Parathyroid adenoma (tissue), 2 donors: ENCODE results near the gene ANGPTL7.

ENCODE experiments used
- H2AFZ ChIP-seq: fragments of 300-600 bp; sonication (generic); one replicate; pipeline ENCODE4 v1.7.0; 2017; ENCODE audit warnings: antibody characterized with exemption, mild to moderate bottlenecking
- H3K27ac ChIP-seq: fragments of 300-600 bp; sonication (generic); one replicate; pipeline ENCODE4 v1.7.0; 2017
- H3K27me3 ChIP-seq: fragments of 300-600 bp; sonication (generic); one replicate; pipeline ENCODE4 v1.7.0; 2017; ENCODE audit warnings: low read length; ENCODE audit not compliant: control insufficient read depth, insufficient read depth
- H3K36me3 ChIP-seq: fragments of 300-600 bp; sonication (generic); one replicate; pipeline ENCODE4 v1.7.0; 2017; ENCODE audit warnings: low read length; ENCODE audit not compliant: control insufficient read depth, insufficient read depth
- H3K4me1 ChIP-seq: fragments of 300-600 bp; sonication (generic); one replicate; pipeline ENCODE4 v1.7.0; 2017; ENCODE audit warnings: control low read depth
- H3K4me2 ChIP-seq: fragments of 300-600 bp; sonication (generic); one replicate; pipeline ENCODE4 v1.7.0; 2017; ENCODE audit warnings: low read length
- H3K4me3 ChIP-seq: fragments of 300-600 bp; sonication (generic); one replicate; pipeline ENCODE4 v1.7.0; 2017; ENCODE audit warnings: low read depth, low read length
- H3K79me2 ChIP-seq: fragments of 300-600 bp; sonication (generic); one replicate; pipeline ENCODE4 v1.7.0; 2017; ENCODE audit warnings: control low read depth
- H3K9ac ChIP-seq: fragments of 300-600 bp; sonication (generic); one replicate; pipeline ENCODE4 v1.7.0; 2017; ENCODE audit warnings: mild to moderate bottlenecking
- H3K9me3 ChIP-seq: fragments of 300-600 bp; sonication (generic); one replicate; pipeline ENCODE4 v1.7.0; 2017; ENCODE audit warnings: low read length; ENCODE audit not compliant: control insufficient read depth
- CTCF ChIP-seq: fragments of 300-600 bp; sonication (generic); IDR thresholded peaks from one replicate; pipeline ENCODE4 v1.7.0; 2017; ENCODE audit warnings: antibody characterized with exemption, mild to moderate bottlenecking
- donor health status: primary hyperparathyroidism.

ANGPTL7 gene

GRCh38 chr1:11188858-11189451 is at the start of gene ANGPTL7:
Gene ANGPTL7, plus strand, starts transcription at chr1:11189355. Its CDS starts 225 bp downstream, at chr1:11189580.
- H3K9me3 ChIP-seq, result no peaks in the 10 kb centered on the region
- no peaks in the 10 kb centered on the region for H3K36me3 ChIP-seq
- no peaks in the 10 kb centered on the region for H3K27me3 ChIP-seq
- peak within 1 kb of the TSS; percentile 79 for H3K27ac ChIP-seq
- TF ChIP-seq CTCF, result no peak
- no peak within 1 kb of the TSS for H3K9ac ChIP-seq
- H3K4me3 ChIP-seq, result no peak within 1 kb of the TSS
- no peak within 1 kb of the TSS for H3K4me2 ChIP-seq
- peak within 1 kb of the TSS; percentile 59 for H2AFZ ChIP-seq
- no peaks in the 10 kb centered on the region for H3K79me2 ChIP-seq
- peaks cover 6% of the 10 kb centered on the region for H3K4me1 ChIP-seq

GRCh38 chr1:11142618-11143391 is 46.4 kb upstream of the ANGPTL7 start:
- Histone ChIP-seq H3K4me2 (no peak overlapping the region), H3K36me3 (no peaks in the 10 kb centered on the region), H3K9me3 (no peaks in the 10 kb centered on the region), H3K4me3 (no peak overlapping the region), H2AFZ (no peak overlapping the region), H3K9ac (no peak overlapping the region), H3K27me3 (no peaks in the 10 kb centered on the region), H3K27ac (no peak overlapping the region), H3K4me1 (no peaks in the 10 kb centered on the region), H3K79me2 (no peaks in the 10 kb centered on the region)
- no peak for TF ChIP-seq CTCF

GRCh38 chr1:11143401-11143800 is 45.8 kb upstream of the ANGPTL7 start:
- Histone ChIP-seq H3K4me3 (no peak overlapping the region), H3K27me3 (no peaks in the 10 kb centered on the region), H3K36me3 (no peaks in the 10 kb centered on the region), H3K79me2 (no peaks in the 10 kb centered on the region), H3K9ac (no peak overlapping the region), H3K4me1 (no peaks in the 10 kb centered on the region), H3K27ac (no peak overlapping the region), H3K4me2 (no peak overlapping the region), H2AFZ (no peak overlapping the region), H3K9me3 (no peaks in the 10 kb centered on the region)
- no peak for TF ChIP-seq CTCF

GRCh38 chr1:11143907-11144306 is 45.2 kb upstream of the ANGPTL7 start:
- no peak overlapping the region for H3K4me2 ChIP-seq
- H3K79me2 ChIP-seq, result no peaks in the 10 kb centered on the region
- no peak overlapping the region for H3K4me3 ChIP-seq
- H3K27me3 ChIP-seq, result no peaks in the 10 kb centered on the region
- no peak overlapping the region for H2AFZ ChIP-seq
- H3K9ac ChIP-seq, result no peak overlapping the region
- no peak for TF ChIP-seq CTCF
- H3K9me3 ChIP-seq, result no peaks in the 10 kb centered on the region
- H3K4me1 ChIP-seq, result no peaks in the 10 kb centered on the region
- H3K36me3 ChIP-seq, result no peaks in the 10 kb centered on the region
- no peak overlapping the region for H3K27ac ChIP-seq
